IPS DF 19.7 (cell line): ENCODE results near the gene TNFRSF14.

Experiments
- DNase-seq: peaks from one replicate; pipeline ENCODE4 v3.0.0-alpha.2; 2013; ENCODE audit warnings: low read depth, low spot score

The TNFRSF14 gene

DNA sequence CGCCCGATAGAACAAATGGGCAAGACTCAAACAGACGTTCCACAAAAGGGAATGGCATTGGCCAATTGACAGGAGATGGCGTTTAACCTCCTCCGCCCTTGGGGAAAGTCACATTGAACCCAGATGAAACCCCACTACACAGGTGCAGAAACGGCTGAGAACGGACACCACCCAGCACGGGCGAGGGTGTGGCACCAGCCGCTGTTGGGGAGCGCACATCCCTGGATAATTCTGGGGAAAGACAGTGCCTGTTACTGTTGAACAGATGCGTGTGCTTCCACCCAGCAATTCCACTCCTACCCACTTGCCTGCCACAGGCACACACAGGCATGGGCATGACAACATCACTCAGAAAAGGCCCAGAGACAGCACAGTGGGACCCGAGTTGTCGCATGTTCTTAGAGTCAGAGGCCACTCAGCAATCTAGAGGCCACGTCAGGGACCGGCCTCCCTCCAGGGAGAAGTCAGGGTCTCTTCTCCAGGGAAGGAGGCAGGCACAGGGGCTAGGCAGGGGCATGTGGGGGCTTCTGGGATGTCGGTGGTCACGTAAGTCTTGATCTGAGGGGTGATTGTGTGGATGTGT is 45.6 kb downstream of the TNFRSF14 start:
- DNase-seq = no peak

DNA sequence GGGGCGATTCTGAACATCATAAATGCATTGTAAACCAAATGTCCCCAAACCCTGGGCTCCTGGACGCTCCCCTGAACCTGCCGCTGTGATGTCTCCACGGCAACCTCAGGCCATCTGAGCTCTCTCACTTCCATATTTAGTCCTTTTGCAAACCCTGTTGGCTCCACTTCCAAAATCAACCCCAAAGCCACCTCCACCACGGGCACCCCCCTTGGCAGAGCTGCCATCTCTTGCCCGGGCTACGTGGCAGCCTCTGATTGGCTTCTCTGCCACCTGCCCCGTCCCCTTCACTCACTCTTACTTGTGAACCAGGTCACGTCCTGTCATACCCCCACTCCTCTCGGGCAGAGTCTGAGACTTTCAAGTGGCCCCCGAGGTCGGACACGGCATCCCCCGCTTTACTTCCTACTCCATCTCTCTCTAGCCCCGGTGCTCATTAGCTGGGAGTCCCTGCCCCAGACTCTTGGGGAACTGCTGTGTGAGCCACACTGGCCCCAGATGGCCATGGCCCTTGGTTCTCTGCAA is 46.2 kb downstream of the TNFRSF14 start:
- no peak for DNase-seq

DNA sequence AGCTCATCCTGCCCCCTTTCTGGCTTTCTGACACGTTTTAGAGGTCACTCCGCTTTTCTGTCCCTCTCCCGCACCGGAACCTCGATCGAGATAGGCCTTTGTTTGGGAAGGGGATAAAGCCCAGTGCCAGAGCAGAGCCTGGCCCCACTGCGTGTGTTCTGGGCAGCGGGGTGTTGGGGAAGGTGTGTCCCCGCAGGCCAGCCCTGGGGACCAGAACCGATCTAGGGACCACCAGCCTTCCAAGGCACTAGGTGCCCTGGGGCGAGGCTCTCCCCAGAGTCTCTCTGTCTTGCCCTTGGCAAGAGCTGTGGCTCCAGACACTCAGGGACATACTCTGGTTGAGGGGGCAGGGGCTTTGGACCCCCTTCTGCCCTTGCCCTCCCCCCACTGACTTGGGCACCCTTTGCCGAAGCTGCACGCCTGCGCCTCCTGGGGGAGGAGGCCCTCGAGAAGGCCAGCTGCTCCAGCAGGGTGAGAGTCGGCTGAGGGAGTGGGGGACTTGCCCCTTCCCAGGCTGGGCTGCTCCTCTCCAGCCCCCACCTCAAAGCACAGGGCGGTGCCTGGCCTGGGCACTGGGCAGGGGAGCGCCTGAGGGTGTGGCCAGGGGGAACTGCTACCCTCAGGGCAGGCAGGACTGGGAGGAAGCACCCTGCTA is 46.8 kb downstream of the TNFRSF14 start:
- no peak for DNase-seq

DNA sequence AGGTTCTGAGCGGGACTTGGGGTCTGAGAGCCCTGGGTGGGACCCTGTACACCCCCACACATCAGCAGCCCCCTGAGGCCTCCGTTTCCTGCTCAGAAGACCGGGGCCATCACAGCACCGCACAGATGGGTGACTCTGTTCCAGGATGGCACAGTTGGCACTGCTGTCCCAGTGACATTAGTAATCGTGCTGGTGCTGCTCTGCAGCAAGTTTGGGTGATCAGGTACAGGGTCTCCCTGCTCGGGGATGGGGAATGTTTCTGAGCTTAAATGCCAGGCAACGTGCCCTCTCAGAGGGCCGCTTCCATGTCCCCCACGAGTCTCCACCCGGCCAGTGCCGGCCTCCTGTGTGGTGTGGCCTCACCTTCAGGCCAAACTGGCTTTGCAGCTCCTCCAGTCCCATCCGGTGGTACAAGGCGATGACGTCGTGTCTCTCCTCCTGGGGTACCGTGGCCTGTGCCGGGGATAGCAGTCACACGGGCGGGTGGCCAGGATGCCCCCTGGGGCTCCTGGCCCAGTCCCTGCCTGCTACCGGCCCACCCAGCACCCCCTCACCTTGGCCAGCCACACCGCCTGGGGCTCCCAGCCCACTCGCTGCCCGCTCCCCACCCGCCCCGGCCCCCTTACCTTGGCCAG is 47.5 kb downstream of the TNFRSF14 start:
- no peak for DNase-seq

DNA sequence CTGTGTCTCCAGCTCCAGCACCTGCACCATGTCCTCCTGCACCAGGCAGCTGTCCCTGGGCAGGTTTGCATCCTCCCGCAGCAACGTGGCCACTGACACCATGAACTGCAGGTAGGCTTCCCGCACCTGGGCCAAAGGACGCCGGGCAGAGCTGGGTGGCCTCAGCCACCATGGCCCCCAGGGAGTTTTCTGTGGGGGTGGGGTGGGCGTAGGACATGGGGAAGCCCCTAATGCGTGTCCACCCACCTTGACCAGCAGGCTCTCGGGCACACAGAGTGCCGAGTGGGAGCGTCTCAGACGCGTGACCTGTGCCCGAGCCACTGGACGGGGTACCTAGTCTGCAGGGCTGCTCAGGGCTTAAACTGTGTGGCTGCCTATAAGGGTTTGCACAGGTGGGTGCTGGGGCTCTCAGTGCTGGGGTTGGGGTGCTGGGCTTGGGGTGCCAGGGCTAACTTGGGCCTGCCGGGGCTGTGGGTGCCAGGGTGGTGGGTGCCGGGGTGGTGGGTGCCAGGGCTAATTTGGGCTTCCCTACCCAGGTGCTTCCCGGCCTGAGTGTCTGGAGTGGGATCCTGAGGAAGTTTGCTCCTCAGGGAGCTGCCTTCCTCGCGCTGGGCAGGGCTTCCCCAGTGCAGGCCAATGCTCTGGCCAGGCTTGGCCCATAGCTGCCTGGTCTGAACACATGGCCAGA is 48.1 kb downstream of the TNFRSF14 start:
- no peak for DNase-seq

DNA sequence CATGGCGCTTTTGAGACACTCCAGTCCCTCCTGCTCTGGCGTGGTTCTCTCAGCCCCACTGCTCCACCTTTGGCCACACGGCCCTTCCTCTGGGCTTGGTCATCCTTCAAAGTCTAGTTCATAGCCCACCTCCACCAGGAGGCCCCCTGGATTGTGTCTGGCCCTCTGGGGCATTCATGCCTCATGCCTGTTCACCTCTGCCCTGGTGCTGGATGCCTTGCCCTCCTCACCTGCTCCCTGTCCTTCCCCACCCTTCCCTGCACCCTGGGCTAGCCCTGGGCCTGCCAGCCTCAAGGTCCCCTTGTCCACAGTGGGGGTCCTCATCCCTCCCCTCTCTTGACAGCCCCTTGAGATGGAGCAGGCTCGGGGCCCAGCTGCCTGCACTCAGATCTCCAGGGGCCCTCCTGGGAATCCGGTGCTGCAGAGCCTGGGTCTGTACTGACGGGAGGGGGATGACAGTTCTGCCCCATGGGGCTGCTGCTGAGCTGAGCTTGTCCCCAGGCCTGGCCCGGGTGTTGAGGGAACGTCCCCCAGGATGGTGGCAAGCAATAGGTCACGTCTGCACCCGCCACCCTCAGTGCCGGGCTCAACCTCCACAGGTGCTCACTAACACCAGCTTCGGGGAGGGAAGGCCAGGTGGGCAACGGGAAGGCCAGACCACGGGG is 48.8 kb downstream of the TNFRSF14 start:
- no peak for DNase-seq

DNA sequence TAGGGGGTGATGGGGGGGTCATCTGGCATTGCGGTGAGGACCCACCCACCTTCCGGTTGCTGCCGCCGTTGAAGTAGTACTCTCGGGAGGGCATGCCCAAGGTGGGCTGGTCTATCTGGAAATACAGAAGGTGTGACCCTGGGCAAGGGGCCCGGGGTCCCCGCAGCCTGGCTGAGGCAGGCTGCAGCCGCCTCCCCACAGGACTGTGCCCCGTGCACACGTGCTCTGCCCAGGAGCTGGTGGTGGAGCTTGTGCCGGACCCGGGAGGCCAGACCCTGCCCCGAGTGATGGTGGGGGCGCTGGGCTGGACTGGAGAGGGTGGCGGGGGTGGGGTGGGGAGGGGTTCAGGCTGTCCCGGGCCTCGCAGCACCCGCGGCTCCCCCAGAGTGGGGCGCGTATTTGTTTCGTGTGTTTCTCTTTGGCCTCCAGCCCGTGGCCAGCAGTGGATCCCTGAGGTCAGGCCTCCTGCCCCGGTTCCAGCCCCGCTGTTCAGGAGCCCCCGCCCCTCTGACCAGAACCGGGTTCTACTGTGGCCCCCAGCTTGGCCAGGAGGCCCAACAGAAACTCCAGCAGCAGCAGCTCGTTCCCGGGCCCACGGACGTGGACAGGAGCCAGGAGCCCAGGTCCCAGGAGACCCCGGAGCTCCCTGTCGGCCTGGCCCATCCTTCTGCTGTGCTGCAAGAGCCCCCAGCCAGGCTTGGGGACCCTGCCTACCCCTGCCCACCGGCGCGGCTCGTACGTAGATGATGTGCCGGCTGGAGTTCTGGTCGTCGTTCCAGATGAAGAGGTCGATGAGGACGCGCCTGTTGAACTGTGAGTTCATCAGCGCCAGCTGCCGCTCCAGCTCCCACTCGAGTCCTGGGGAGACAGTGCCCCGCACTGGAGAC is 49.6 kb downstream of the TNFRSF14 start:
- DNase-seq = no peak

DNA sequence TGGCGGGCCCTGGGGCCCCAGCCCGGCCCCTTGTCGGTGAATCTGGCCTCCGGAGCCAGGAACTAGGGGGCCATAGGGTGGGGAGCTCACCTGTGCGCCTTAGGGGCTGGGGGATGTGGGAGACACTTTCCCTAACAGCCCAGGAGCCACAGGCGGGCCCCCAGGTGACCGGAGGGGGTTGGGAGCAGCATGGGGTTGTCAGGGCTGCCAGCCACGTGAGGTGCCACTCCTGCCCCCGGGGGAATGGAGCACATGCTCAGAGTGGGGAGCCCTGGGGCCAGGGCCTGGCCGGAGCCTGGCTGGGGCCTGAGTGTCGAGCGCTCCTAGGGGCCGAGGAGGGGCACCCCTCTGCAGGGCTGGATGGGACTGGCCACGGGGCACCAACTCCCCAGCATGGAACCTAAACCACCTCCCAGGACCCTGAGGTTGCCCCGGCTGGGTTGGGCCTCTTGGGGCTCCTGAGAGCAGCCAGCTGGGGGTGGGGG is 50.3 kb downstream of the TNFRSF14 start:
- DNase-seq = no peak

DNA sequence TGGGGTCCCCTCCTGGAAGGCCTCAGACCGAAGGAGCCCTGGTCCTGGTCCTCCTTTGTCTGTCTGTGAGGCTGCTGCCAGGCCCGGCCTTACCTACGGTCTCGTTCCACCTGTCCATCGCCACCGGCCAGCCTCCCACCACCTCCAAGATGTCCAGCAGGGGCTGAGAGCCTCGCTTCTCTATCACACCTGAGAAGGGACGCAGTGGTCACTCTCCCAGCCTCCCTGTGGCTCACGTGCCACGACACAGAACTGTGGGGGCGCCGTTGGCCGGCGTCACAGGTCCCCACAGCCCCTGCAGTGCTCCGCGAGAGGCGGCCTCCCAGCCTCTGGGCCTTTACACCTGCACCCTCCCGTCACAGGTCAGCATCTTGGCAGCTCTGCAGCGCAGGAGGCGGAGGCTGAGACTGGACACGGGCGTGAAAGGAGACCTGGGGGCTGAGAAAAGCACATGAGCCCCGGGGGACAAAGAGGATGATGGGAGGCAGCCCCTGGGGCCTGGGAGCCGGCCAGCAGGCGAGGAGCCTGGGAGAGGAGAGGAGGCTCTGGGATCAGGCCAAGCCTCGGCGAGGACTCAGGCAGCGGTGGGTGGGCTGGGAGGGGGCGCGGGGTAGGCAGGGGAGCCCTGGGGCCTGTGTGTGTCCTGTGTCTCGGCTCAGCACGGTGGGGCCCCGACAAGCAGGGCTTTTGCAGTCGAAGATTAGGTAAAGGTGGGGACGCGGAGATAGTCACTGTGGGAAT is 50.9 kb downstream of the TNFRSF14 start:
- DNase-seq = no peak

DNA sequence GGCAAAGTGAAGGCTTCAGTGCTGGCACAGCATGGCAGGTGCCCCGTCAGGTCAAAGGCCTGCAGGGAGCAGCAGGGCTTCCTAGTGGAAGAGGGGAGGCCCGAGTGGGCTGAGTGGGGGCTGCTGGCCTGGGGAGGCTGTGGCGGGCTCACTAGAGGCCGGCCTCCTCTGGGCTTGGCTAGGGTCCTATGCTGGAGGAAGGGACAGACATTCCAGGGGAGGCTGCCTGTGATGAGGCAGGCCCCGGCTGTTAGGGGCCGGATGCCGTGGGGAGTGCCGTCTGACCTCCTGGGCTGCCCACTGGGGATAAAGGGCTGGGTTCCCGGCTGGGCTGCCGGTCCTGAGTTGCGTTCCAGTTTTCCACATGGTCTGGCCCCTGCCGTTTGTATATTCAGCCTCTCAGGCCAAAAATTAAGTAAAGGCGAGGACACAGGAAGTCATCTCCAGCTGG is 51.5 kb downstream of the TNFRSF14 start:
- DNase-seq = no peak

DNA sequence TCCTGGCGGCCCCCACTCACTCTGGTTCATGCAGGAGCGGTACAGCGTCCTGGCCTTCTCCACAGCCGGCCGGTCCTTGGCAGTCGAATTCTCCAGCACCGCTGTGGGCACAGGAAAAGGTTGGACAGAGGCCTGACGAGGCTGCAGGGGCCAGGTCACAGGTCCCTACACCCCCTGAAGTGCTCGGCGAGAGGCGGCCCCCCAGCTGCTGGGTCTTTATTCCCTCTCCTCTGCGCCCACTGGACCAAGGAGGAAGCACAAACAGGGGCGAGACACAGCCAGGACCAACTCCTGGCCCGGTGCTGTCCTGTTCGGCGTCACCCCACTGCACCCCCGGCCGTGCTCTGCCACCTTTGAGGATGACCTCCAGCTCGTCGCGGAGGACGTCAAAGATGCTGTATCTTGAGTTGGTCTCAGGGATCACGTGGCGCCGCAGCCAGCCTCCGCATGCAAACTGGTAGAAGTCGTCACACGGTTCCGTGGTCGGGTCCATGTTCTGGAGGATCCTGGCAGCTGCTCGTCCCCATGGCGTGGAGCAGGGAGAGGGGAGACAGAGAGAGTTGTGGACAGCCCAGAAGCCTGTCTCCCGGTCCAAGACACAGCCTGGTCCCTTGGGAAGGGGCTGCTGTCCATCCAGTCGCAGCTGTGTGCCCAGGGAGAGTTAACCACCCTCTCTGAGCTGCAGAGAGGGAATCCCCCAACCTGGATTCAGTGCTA is 53.3 kb downstream of the TNFRSF14 start:
- no peak for DNase-seq

DNA sequence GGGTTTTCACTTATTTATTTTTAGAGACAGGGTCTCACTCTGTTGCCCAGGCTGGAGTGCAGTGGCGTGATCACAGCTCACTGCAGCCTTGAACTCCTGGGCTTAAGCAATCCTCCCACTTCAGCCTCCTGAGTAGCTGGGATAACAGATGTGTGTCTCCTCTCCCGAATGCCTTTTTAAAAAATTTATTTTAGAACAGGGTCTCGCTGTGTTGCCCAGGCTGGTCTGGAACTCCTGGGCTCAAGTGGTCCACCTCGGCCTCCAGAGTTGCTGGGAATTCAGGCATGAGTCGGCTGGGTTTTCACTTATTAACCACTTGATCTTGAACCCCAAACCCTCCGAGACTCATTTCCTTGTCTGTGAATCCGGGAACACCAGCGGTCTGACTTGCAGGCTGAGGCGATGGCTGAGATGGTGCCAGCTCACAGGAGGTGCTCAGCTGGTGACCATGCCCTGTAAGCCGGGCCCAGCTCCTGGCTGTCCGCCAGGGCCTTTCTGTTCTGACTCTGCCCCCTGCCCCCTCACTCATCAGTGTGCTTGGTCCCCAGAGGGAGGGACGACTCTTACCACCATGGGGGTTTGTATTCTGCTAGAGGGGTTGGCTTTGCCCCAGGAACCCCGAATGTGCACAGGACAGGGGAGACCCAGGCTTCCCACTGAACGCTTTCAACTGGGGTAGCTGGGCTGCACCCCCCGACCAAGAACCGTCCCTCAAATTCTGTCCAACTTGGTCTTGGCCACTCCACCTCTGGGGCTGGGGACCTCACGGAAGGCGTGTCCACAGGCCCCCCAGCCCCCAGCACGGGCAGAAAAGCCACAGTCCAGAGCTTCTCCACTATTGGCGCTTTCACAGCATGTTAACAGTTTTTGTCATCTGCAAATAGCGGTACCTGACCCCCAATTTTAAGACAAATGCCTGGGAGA is 54.1 kb downstream of the TNFRSF14 start:
- no peak for DNase-seq

DNA sequence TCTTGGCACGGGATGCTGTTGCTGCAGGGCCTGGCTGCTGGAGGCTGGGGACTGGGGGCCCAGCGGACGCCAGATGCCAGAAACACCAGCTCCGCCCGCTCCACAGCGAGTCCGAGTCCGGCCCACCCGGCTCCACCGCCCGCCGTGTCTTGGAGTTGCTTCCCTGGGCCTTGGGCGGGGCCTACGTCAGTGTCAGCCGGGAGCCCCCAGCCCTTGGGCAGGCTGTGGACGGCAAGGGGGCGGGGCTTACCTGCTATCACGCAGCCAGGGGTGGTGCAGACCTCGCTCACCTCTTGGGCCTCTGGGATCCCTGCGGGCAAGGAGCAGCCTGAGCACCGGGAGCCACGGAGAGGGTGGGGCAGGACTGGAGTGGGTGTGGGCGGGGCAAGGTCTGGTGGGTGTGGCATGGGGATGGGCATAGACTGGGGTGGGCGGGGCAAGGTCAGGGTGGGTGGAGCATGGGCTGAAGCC is 54.9 kb downstream of the TNFRSF14 start:
- peak; percentile 45 for DNase-seq

DNA sequence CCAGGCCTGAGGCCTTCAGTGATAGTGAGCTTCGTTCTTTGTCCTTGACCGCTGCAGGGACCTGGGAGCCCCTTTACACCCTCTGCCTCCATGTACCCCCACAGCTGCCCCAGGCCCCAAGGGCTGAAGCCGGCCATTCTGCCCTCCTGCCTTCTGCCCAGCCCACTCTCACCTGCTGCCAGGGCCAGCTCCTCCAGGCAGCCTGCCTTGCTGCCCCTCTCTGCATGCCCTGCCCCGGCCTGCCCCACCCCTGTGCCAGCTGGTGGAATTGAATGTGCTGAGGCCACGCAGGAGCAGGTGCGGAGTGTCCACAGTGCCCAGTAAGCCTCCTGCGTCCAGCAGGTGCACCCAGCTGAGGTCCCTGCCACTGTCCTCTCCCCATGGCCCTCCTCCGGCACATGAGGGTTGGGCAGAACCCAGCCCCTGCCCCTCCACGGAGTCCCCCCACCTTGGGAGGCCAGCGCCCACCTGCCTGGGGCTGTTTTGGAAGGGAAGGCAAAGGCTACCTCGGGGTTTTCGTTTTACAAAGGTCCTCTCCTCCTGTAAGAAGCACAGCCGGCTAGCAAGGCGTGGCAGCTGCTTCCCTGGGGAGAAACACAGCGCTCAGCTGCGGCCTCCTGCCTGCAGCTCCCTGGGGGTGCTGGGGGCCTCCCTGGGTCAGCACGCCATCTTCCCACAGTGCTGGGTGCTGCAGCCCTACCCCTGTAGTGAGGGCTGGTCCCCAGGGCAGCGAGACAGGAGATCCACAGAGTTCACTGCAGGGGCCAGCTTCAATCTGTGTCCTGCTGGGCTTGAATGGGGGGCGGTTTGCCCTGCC is 55.7 kb downstream of the TNFRSF14 start:
- no peak for DNase-seq

DNA sequence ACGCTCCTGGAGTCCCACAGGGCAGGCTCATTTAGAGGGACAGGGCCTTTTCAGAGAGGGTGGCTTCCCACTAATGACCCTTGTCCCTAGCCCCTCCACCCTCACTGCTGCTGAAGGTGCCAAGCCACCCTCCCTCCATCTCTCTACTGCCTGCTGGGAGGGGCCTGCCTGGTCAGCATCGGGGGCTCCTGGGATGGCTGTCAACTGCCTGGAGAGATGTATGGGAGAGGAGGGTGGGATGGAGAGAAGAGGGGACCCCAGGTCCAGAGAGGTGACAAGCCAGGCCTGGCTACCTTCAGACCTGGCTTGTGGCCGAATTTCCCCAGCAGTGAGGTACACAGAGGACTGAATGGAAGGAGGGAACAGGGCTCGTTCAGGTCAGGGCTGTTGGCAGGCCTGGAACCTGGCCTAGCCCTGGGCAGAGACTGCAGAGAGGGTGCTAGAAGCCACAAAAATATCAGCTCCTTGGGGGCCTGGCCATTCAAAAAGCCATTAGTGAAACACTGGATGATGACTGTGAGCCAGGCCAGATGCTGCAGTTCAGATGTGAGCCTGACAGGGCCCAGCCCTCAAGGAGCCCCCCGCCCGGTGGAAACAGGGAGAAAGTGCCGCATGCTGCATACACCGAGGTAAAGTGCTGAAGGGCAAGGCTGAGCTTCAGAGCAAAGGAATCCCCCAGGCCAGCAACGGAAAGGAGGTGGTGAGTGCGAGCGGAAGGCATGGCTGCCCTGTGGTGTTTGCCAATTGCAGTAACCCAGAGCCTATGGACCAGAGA is 56.6 kb downstream of the TNFRSF14 start:
- no peak for DNase-seq
